ENCODE data around the gene ATXN1.

Gene ATXN1

GRCh38 chr6:16670617-16671051 lies 90.6 kb downstream of the ATXN1 start:
- DNase-seq, result no peak

- no peak for DNase-seq
Observed at GRCh38 chr6:16670183-16670582, 91.1 kb downstream of the ATXN1 start.

DNA sequence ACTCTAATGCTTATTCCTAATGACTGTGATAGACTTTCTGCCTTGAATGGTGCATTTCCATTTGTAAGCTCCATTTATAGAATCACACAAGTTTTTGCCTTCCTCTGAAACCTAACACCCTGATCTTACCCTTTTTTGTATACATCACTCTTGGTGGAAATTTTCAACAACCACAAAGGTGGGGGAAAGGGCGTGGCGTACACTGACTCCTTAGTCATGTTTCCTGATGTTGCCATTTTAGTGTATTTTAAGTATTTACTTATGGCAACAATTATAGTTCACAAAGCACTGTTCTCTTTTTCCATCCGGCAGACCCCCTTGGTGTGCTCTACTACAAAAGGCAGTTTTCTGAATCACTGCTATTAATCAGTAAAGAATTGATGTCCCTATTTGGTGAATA lies 92.0 kb downstream of the ATXN1 start:
- no peak for DNase-seq

DNA sequence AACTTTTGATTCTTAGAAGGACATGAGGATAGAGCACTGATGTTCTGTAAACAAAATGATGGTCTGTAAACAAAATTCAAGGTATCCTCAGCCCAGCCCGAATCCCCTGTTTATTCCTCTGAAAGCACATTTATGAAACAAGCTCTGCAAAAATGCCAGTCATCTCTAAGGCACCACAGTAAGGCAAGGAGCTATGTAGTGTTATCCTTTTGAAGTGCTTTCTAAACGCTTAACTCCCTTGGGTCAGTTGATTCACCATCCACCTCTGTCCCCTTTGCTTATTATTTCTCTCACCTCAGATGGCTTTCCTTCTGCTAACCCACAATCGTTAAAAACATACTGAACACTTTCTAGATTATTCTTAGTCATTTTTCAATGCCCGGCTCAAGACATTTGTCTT lies 93.8 kb downstream of the ATXN1 start:
- no peak for DNase-seq

DNA sequence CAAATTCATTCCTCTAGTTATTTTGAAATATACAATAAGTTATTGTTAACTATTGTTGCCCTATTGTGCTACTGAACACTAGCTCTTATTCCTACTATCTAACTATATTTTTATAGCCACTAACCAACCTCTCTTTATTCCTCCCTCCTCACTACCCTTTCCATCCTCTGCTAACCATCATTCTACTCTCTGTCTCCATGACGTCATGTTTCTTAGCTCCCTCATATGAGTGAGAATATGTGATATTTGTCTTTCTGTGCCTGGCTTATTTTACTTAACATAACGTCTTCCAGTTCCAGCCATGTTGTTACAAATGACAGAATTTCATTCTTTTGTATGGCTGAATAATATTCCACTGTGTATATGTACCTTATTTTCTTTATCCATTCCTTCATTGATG lies 95.3 kb downstream of the ATXN1 start:
- no peak for DNase-seq

- DNase-seq, result no peak
Observed at GRCh38 chr6:16665182-16665581, 96.1 kb downstream of the ATXN1 start.

- no peak for DNase-seq
Observed at GRCh38 chr6:16663901-16664300, 97.4 kb downstream of the ATXN1 start.

- no peak for DNase-seq
Observed at GRCh38 chr6:16660157-16660497, 101.1 kb downstream of the ATXN1 start.

DNA sequence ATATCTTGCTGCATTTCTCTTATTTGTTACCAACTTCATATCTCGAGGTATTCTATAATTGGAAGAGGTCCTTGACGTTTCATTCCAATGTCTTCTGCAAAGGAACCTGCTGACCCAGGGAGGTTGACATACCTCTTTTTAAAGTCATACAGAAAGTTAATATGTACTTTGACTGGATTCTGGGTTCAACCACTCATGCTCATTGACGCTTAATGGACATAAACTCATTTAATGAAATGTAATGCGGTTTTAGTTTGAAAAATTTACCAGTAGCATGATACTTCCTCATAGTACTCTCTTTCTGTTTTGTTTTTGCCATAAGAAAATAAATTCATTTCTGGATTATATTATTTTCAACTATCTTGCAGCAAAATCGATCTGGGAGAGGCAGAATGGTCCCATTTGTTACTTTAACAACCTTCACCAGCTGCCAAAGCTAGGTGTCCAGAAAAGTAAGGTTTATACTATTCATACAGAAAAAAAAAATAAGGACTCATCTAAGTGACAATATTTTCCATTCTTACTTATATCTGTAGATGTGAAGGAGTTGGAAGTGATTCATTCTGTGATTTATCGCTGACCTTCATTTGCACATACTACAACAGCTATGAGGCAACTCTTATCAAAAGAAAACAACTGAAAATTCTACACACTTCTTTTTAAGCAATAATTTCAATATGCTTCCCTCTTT lies 101.6 kb downstream of the ATXN1 start:
- no peak for DNase-seq

DNA sequence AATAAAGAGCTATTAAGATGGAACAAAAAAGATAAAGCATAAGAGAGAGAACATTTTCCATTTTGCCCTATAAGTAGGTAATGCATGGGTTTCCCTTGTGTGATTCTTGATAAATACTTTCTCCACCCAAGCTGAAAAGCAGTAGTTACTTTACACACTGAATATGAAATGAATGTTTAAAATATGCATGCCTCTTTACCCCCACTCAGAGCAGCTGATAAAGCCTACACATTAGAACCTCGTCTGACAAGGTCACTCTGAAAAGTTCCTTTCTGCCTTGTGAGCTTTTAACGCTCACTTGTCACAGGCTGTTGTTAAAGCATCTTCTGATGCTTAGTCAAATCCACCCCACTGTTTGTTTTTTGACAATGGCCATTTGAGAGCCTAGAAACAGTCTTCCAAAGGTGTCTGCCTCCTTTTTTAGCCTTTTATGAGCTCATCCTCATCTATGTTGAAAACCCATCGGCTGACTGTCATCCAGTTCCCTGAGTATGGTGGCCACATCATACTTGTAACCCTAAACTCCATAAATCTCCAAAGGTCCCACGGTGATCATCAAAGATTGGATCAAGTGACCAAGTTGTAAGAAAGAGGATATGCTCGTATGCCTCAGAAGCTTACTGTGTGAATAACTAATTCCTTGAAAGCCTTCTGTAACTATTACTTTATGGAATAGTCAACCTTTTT lies 102.8 kb downstream of the ATXN1 start:
- DNase-seq, result no peak

DNA sequence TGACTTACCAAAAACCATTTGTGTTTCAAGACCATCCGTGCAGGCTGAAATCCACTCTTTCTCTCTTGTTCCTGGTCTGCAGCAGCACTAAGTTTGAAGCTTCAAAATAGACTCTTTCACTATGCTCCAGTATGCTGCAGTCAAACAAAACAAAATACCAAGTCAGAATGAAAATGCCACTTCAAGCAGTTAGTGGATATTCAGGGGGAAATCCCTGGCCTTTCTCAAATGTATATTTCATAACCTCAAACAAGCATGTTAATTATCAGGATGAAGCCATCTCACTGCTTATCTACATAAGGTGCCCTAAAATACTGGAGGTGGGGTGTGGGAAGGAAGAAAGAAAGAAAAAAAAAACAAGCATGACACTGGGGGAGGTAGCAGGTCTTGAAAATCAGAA lies 103.5 kb downstream of the ATXN1 start:
- no peak for DNase-seq

DNA sequence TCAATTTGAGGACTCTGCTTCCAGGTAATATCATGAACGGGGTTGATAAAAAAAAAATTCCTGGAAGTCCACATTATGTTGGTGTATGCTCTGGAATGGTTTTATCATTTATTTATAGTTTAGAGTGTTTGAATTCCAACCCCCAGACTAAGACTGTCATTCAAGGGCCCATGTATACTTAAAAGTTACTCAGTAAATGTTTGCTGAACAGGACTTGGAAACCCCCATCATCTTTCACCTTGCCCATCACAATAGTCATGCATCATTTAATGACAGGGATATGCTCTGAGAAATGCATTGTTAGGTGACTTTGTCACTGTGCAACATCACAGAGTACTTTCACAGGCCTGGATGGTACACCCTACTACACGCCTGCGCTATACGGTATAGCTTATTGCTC lies 104.8 kb downstream of the ATXN1 start:
- no peak for DNase-seq

GRCh38 chr6:16654701-16655100 lies 106.6 kb downstream of the ATXN1 start:
- DNase-seq, result no peak

DNA sequence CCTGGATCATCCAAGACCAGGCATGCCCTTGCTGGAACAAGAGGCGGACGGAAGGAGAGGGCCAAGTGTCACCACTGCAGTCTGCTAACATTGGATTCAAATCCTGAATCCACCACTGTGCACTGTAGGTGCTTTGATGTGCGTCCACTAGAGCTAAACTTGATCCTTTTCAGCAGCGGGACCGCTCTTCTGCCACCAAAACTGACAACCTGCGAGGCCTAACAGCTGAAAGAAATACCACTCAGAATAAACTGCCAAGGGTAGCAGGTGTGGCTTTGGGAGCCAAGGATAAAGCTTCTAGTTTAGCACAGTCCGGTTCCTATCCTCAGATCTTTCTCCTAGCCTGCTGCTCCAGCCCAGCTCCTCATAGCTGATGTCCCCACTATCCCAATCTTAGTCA lies 108.0 kb downstream of the ATXN1 start:
- DNase-seq, result no peak

GRCh38 chr6:16651871-16652270 lies 109.4 kb downstream of the ATXN1 start:
- no peak for DNase-seq

- no peak for DNase-seq
Observed at GRCh38 chr6:16649890-16650289, 111.4 kb downstream of the ATXN1 start.

- no peak for DNase-seq
Observed at GRCh38 chr6:16649241-16649640, 112.0 kb downstream of the ATXN1 start.

DNA sequence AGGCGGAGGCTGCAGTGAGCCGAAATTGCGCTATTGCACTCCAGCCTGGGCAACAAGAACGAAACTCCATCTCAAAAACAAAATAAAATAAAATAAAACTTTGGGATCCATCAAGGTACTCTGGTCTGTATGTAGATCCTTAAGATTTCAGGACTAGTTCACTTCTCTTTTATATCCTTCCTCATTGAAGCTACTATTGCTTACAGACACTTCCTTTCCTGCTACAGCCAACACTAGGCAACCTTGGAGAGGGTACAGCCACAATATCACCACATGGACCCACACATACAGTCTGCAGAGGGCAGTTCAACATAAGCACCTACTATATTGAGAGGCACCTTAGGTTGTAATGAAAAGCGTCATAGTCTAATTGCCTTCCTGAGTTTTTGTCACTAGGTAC lies 113.3 kb downstream of the ATXN1 start:
- no peak for DNase-seq

GRCh38 chr6:16647422-16647821 lies 113.8 kb downstream of the ATXN1 start:
- DNase-seq, result no peak

- no peak for DNase-seq
Observed at GRCh38 chr6:16644540-16645250, 116.6 kb downstream of the ATXN1 start.

DNA sequence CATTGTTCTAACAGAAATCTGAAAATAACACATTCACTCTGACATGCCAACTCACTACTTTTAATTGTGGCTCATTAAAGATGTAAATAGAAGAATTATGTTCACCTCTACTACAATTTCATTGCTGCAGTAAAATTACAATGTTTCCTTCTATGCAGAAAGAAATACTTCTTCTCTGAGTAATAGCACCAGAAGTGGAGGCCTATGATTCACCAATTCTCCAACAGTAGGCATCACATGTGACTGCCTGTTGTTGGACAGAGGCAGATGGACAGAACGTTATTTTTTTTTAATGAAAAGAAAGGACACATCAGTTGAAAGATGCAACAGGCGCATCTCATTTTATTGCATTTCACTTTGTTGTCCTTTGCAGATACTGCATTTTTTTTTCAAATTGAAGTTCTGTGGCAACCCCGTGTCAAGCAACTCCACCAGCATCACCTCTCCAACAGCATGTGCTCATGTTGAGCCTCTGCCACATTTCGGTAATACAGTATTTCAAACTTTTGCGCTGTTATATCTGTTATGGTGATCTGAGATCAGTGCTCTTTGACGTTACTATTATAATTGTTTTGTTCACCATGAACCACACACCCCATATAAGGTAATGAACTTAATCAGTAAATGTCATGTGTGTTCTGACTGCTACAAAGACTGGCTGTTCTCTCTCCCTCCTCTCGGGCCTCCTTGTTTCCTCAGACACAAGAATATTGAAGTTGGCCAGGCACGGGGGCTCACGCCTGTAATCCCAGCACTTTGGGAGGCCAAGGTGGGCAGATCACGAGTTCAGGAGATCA lies 121.4 kb downstream of the ATXN1 start:
- no peak for DNase-seq

- DNase-seq, result no peak
Observed at GRCh38 chr6:16637635-16638034, 123.6 kb downstream of the ATXN1 start.

DNA sequence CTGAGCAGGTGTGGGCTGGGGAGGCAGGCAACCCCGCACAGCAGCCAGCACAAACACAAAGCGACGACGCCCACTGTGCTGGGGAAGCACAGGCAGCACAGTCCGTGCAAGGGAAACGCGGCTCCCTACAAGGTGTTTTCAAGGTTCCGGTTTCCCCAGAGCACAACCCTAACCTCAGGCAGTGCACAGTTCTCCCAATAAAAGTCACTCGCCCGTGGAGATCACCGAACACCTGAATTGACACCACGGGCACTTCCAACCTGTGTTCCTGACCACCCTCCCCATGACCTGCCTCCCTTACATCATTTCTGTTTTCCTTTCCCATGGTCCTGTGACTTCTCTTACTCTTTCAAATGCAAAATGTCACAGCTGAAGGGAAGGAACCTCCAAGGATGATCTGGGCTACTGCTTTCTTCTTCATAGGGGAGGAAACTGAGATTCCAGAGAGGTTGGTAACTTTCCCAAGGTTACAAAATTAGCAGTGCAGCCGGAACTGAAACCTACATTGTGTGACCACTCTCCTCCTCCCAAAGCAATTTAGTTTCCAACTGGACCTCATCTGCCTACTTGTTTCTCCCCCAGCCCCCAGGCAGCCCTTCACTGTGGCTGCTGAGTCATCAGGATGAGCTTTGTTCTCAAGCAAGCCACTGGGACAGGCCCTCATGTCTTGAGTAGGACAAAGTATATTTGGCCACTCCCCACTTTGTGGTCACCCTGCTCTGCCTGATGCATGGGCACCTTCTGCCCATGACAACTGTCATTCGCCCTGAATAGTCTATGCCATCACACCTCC lies 125.3 kb downstream of the ATXN1 start:
- DNase-seq, result no peak

Data from GOT3 (cell line).